ENCODE results near the gene IGFBP5. TPM values are rescaled to one million over a fixed set of nuclear protein-coding genes. Genes with fewer than 3 reads are reported as not detected.

IGFBP5 gene
- total and polyA plus RNA-seq, 2 donors (not counting 3 experiments of a cell fraction or from before 2014, with no cell fraction given) = 0.06 TPM; not detected in 1

DNA sequence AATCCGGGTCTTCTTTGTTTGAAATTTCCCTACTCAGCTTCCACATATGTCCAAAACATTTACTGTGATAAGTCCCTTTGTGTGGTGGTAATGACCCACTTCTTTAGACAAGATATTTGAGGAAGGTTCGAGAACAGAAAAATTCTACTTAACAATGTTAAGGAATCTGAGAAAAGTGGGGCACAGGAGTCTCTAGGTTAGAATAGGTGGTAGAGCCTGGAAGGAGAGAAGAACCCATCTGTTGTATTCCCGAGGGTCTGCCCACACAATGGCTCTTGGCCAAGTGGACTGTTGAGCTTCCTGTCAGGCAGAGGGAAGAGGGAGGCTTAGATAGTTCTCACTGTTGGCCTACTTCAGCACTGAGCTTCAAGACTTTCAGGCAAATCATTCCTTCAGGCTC lies 57.9 kb downstream of the IGFBP5 start:
- no peaks in the 10 kb centered on the region for H4K20me1 ChIP-seq (replicated peaks; ENCODE audit: control insufficient read depth, extremely low read depth, insufficient read depth, low read length)
- H3K9me1 ChIP-seq (replicated peaks; ENCODE audit: control insufficient read depth, extremely low read depth, insufficient read depth, low read length) = no peaks in the 10 kb centered on the region
- dilution Hi-C loops (cut with MboI; ENCODE audit: extremely low pct_ligation_motif_present, low sequenced_read_pairs) (no loop called here), intact Hi-C loops (cut with micrococcal nuclease) (loop anchor here (10.0 kb wide), 2 partner anchors 423 to 523 kb away; no protein-coding TSS in a partner anchor)
- no peak overlapping the region for H3K9ac ChIP-seq (replicated peaks; ENCODE audit: extremely low read depth, insufficient read depth, low read length)
- peaks cover 21% of the 10 kb centered on the region for H3K79me2 ChIP-seq (ENCODE audit: control insufficient read depth, insufficient read depth, low read length)
- H3K4me1 ChIP-seq (ENCODE audit: control insufficient read depth, extremely low read depth, insufficient read depth, low read length) = peaks cover 30% of the 10 kb centered on the region
- H3K27me3 ChIP-seq (ENCODE audit: control insufficient read depth in 2 of 2, insufficient read depth in 2 of 2, low read length in 2 of 2) = peaks cover 3 to 4% of the 10 kb centered on the region in 2 experiments
- POLR2A ChIA-PET = no interaction called here
- no peaks in the 10 kb centered on the region for H3K36me3 ChIP-seq (ENCODE audit: control insufficient read depth in 2 of 2, extremely low read depth in 1 of 2, insufficient read depth in 2 of 2, low read length in 2 of 2)
- BruUV-seq (replicated peaks) = no TSS peak
- FAIRE-seq (peak; percentile 58), DNase-seq (ENCODE audit: low read depth, low spot score) (no peak)
- no peak overlapping the region for H3K27ac ChIP-seq (ENCODE audit: insufficient read depth, low read depth, low read length)
- H3K9me3 ChIP-seq (replicated peaks; ENCODE audit: control insufficient read depth, insufficient read depth, low read length) = no peaks in the 10 kb centered on the region
- H2AFZ ChIP-seq (ENCODE audit: low read depth, low read length) = peak overlapping the region; percentile 70
- H3K4me2 ChIP-seq (ENCODE audit: insufficient read depth, low read length) = peak overlapping the region; percentile 18
- TF ChIP-seq MYC (IDR thresholded peaks at IDR 0.05; ENCODE audit: low read depth, low read length) (no peak), FOS (IDR thresholded peaks at IDR 0.05; ENCODE audit: borderline replicate concordance, insufficient read depth, low read length) (no peak), POLR2AphosphoS5 (IDR thresholded peaks at IDR 0.05; ENCODE audit: insufficient read depth, low read depth, low read length) (no peak), POLR2A (IDR thresholded peaks at IDR 0.05; ENCODE audit: low read depth, low read length) (no peak), CTCF (IDR thresholded peaks at IDR 0.05; ENCODE audit: extremely low read depth in 1 of 2, insufficient read depth in 1 of 2, low read depth in 1 of 2, low read length in 2 of 2) (no peak), GATA2 (IDR thresholded peaks at IDR 0.05; ENCODE audit: insufficient read depth, insufficient read length, low read depth, low read length) (no peak)
- TF ChIP-seq, protein P1, sequence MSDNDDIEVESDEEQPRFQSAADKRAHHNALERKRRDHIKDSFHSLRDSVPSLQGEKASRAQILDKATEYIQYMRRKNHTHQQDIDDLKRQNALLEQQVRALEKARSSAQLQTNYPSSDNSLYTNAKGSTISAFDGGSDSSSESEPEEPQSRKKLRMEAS (IDR thresholded peaks at IDR 0.05; ENCODE audit: insufficient read depth, insufficient read length) = no peak
- CTCF ChIA-PET = interaction anchor here (1.2 to 3.0 kb wide), 3 partner anchors 28 to 118 kb away, joined by 3 to 12 read pairs (median 3); no protein-coding TSS in a partner anchor
- no peak overlapping the region for H3K4me3 ChIP-seq (replicated peaks in 1 of 3; ENCODE audit: insufficient read depth in 1 of 3, low read depth in 1 of 3, low read length in 3 of 3)
